Nephron (organoid): ENCODE data around the gene NKPD1.

Experiments
- H3K27ac Mint-ChIP-seq, 3 experiments: 2 replicates each; pipeline ENCODE4 v1.8.0; 2020; ENCODE audit warnings: mixed read lengths in 3 of 3, mild to moderate bottlenecking in 2 of 3, moderate library complexity in 1 of 3
- H3K27me3 Mint-ChIP-seq: 2 replicates; pipeline ENCODE4 v1.8.0; 2021; ENCODE audit warnings: low read depth, mild to moderate bottlenecking, moderate library complexity, mixed read lengths
- H3K36me3 Mint-ChIP-seq: 2 replicates; pipeline ENCODE4 v1.8.0; 2020; ENCODE audit warnings: low read depth, mixed read lengths
- H3K4me1 Mint-ChIP-seq: 2 replicates; pipeline ENCODE4 v1.8.0; 2020; ENCODE audit warnings: mixed read lengths
- H3K4me3 Mint-ChIP-seq, 3 experiments: 2 replicates each; pipeline ENCODE4 v1.8.0; 2020; ENCODE audit warnings: mild to moderate bottlenecking in 3 of 3, mixed read lengths in 3 of 3, moderate library complexity in 2 of 3
- H3K9me3 Mint-ChIP-seq: 2 replicates; pipeline ENCODE4 v1.8.0; 2020; ENCODE audit warnings: mixed read lengths
- TF ChIP-seq, protein P1 (sequence below), 3 experiments: fragments of 200-600 bp; sonication (generic); IDR thresholded peaks; one replicate each; pipeline ENCODE4 v1.5.0; 2021; ENCODE audit warnings: antibody characterized with exemption in 3 of 3; ENCODE audit not compliant: unreplicated experiment in 3 of 3

Gene NKPD1, protein sequence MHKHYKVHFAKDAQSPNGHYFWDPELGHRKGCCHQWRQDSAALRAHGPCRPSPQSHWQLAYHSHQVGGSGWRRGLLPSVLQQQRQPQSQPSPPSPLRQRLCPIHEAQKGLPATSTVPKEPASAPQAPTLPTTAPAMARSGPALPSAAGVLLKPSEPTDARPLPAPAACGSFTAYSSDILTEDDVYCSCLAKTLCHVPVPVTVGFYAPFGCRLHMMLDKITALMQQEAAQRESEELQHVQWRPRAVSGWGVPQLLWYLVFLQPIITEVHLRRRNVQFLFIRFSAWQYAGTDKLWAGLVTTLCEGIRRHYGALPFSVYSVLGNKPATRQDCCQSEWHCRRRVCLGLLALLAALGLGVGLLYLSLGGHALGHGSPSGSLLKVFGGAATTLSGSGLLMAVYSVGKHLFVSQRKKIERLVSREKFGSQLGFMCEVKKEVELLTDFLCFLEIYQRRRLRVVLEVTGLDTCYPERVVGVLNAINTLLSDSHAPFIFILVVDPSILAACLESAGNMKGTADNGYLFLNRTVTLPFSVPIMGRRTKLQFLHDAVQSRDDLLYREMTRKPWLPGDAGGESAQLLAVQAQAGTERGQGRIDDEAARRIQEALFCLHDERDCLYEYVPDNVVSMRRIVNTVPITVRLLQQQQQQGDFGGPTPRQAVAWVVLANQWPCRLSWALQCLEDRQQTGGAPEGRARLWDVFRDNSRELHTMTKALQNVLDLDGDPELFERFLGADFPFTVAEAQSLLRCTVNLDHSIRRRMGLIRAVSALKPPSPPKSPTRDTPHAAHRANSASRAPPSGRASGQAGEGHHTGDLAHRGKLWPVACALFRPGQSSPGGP

DNA sequence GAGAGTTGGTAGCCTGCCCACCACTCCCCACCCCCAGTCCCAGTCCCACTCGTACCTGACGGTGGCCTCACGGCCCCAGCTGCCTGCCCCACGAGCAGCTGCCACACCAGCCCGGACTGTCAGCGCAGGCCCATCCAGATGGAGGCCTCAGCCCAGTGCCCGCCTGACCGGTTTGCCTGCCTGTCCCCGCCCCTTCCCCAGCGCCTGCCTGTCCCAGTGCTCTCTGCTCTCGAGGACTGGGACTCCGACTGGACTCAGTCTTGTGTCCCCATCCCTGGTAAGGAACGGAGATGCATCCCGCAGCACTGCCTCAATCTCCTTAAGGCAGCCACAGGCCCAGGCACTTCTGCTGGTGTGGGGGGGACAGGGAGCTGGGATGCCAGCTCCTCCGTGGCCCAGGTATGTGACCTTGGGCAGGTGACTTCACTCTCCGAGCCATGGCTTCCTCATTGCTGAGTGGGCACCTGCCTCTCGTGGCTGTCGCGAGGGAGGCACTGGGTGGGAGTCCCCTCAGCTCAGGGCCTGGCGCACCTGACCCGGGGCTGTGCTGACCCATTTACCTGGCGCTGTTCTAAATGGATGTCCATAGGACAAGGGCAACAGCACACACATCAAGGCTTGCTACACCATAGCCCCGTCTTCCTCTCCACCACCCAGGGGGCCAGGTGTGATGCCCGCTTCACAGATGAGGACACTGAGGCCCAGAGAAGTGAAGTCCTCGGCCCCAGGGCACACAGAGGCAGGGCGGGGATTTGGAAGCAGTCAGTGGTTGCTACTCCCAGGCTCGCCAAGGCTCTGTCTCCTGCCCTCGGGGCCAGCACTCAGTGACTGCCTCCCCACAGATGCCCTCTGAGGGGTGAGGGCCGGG lies at the start of gene NKPD1:
TSS of gene NKPD1 (minus strand) at position 113 of the 868 bp plus-strand sequence. CDS start 832 bp downstream, outside the sequence.
- H3K4me3 Mint-ChIP-seq: no peak within 1 kb of the TSS
- H3K36me3 Mint-ChIP-seq: no peaks in the 10 kb centered on the region
- no peaks in the 10 kb centered on the region for H3K4me1 Mint-ChIP-seq
- H3K27ac Mint-ChIP-seq: peak within 1 kb of the TSS in 1 of 3 experiments; percentile 3
- no peaks in the 10 kb centered on the region for H3K9me3 Mint-ChIP-seq
- H3K27me3 Mint-ChIP-seq: peaks cover 21% of the 10 kb centered on the region
- TF ChIP-seq, protein P1, sequence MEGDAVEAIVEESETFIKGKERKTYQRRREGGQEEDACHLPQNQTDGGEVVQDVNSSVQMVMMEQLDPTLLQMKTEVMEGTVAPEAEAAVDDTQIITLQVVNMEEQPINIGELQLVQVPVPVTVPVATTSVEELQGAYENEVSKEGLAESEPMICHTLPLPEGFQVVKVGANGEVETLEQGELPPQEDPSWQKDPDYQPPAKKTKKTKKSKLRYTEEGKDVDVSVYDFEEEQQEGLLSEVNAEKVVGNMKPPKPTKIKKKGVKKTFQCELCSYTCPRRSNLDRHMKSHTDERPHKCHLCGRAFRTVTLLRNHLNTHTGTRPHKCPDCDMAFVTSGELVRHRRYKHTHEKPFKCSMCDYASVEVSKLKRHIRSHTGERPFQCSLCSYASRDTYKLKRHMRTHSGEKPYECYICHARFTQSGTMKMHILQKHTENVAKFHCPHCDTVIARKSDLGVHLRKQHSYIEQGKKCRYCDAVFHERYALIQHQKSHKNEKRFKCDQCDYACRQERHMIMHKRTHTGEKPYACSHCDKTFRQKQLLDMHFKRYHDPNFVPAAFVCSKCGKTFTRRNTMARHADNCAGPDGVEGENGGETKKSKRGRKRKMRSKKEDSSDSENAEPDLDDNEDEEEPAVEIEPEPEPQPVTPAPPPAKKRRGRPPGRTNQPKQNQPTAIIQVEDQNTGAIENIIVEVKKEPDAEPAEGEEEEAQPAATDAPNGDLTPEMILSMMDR (IDR thresholded peaks at IDR 0.05; ENCODE audit: unreplicated experiment in 3 of 3): no peak

DNA sequence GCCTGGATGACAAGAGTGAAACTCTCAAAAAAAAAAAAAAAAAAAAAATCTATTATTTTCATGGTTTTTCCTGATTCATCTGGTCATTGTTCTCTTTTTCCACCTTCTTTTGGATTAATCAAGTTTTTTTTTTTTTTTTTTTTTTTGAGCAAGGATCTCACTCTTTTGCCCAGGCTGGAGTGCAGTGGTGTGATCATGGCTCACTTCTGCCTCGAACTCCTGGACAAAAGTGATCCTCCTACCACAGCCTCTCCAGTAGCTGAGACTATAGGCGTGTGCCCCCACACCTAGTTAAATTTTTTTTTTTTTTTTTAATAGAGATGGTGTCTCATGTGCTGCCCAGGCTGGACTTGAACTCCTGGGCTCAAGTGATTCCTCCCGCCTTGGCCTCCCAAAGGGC lies 45.5 kb upstream of the NKPD1 start:
- H3K4me1 Mint-ChIP-seq: no peaks in the 10 kb centered on the region
- H3K4me3 Mint-ChIP-seq: no peak overlapping the region
- H3K27ac Mint-ChIP-seq: no peak overlapping the region
- no peaks in the 10 kb centered on the region for H3K9me3 Mint-ChIP-seq
- no peaks in the 10 kb centered on the region for H3K36me3 Mint-ChIP-seq
- TF ChIP-seq, protein P1 (IDR thresholded peaks at IDR 0.05; ENCODE audit: unreplicated experiment in 3 of 3): no peak
- peaks cover 4% of the 10 kb centered on the region for H3K27me3 Mint-ChIP-seq

DNA sequence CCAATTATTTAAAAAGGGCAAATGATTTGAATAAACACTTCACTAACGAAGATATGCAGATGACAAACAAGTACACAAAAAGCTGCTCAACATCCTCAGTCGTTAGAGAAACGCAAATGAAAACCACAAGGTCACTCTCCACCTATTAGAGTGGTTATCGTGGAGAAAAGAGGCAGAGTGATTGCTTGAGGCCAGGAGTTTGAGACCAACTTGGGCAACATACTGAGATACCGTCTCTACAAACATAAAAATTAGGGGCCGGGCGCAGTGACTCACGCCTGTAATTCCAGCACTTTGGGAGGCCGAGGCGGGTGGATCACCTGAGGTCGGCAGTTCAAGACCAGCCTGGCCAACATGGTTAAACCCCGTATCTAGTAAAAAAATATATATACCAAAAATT lies 45.0 kb upstream of the NKPD1 start:
- Mint-ChIP-seq H3K9me3 (no peaks in the 10 kb centered on the region), H3K27ac (no peak overlapping the region), H3K27me3 (no peaks in the 10 kb centered on the region), H3K4me3 (no peak overlapping the region), H3K4me1 (no peaks in the 10 kb centered on the region), H3K36me3 (no peaks in the 10 kb centered on the region)
- TF ChIP-seq, protein P1 (IDR thresholded peaks at IDR 0.05; ENCODE audit: unreplicated experiment in 3 of 3): no peak

DNA sequence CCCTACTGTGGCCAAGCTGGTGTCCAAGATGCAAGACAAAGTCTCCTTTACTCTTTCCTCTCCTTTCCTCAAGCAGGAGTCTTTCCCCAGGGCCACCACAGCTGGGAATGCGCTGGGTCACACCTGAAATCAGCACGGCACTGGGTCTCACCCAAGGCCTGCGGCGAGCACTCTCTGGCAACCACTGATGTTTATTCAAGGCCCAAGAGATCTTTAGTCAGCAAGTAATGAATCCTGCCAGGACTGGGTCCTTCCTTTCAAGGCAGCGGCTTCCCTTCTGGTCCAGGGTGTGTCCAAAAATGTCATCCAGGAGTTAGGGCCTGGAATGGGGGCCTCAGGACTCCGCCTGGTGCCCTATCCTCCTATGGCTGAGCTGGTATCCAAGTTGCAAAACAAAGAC lies 41.9 kb upstream of the NKPD1 start:
- TF ChIP-seq, protein P1 (IDR thresholded peaks at IDR 0.05; ENCODE audit: unreplicated experiment in 3 of 3): no peak
- H3K4me3 Mint-ChIP-seq: no peak overlapping the region
- H3K36me3 Mint-ChIP-seq: no peaks in the 10 kb centered on the region
- no peaks in the 10 kb centered on the region for H3K9me3 Mint-ChIP-seq
- H3K27me3 Mint-ChIP-seq: peaks cover 4% of the 10 kb centered on the region
- H3K4me1 Mint-ChIP-seq: peaks cover 4% of the 10 kb centered on the region
- no peak overlapping the region for H3K27ac Mint-ChIP-seq

DNA sequence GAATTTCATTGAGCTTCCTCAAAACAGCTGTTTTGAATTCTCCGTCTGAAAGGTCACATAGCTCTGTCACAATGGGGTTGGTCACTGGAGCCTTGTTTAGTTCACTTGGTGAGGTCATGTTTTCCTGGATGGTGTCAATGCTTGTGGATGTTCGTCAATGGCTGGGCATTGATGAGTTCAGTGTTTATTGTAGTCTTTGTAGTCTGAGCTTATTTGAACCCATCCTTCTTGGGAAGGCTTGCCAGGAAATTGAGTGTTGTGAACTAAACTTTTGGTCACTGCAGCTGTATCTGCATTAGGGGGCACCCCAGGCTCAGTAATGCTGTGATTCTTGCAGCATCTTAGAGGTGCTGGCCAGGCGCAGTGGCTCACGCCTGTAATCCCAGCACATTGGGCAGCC lies 39.8 kb upstream of the NKPD1 start:
- Mint-ChIP-seq H3K4me3 (no peak overlapping the region), H3K9me3 (no peaks in the 10 kb centered on the region), H3K27me3 (peaks cover 7% of the 10 kb centered on the region), H3K27ac (peak overlapping the region in 1 of 3 experiments; percentile 18), H3K36me3 (no peaks in the 10 kb centered on the region), H3K4me1 (peaks cover 4% of the 10 kb centered on the region)
- TF ChIP-seq, protein P1 (IDR thresholded peaks at IDR 0.05; ENCODE audit: unreplicated experiment in 3 of 3): peak; percentile 48 to 68 (median 51)
